ENCODE results near the gene CCNG2.

The CCNG2 gene

DNA sequence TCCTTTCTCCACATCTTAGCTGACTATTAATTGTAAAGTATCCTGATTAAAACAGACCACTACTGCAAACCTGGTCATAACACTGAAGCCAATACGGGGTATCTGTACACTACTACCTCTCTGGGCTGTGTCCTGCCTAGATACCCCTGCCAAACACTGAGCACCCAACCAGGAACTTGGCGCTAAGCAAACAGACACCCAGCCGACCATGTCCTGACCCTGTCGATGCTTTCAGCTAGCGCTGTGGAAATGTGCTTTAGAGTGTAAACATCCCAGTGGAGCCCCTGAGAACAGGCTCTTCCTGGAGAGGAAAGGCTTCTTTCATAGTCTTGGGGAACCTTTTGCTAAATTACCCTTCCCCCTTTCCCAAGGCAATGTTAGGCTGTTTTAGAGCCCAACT, 52.9 kb downstream of the CCNG2 start:
- Histone ChIP-seq H3K4me1 (ENCODE audit: control insufficient read depth in 1 of 2, insufficient read depth in 2 of 2, low read length in 2 of 2) (no peaks in the 10 kb centered on the region), H2AFZ (ENCODE audit: insufficient read depth, low read length, poor library complexity) (no peak overlapping the region), H3K79me2 (ENCODE audit: control insufficient read depth, insufficient read depth, low read length, poor library complexity) (no peaks in the 10 kb centered on the region), H2BK120ac (ENCODE audit: insufficient read depth, low read length, poor library complexity) (no peak overlapping the region), H3K4me2 (ENCODE audit: low read length) (no peak overlapping the region), H3K27me3 (ENCODE audit: insufficient read depth, low read length) (no peaks in the 10 kb centered on the region), H2AK5ac (ENCODE audit: low read length) (no peak overlapping the region), H3K4me3 (ENCODE audit: low read depth, low read length) (no peak overlapping the region), H3K14ac (ENCODE audit: low read length) (no peak overlapping the region), H4K91ac (ENCODE audit: low read depth, low read length) (no peak overlapping the region), H3K79me1 (ENCODE audit: low read length) (no peaks in the 10 kb centered on the region), H3K36me3 (ENCODE audit: control insufficient read depth in 1 of 2, insufficient read depth in 2 of 2, low read length in 2 of 2) (no peaks in the 10 kb centered on the region), H3K23ac (ENCODE audit: low read length) (no peak overlapping the region), H3K27ac (ENCODE audit: low read depth, low read length) (no peak overlapping the region), H3K9ac (ENCODE audit: low read length) (no peak overlapping the region), H2BK12ac (ENCODE audit: low read length) (no peak overlapping the region), H4K12ac (ENCODE audit: low read depth, low read length) (no peak overlapping the region), H3K18ac (ENCODE audit: low read length) (no peak overlapping the region), H4K8ac (ENCODE audit: low read depth, low read length) (no peak overlapping the region), H3K4ac (ENCODE audit: low read depth, low read length) (no peak overlapping the region), H2BK5ac (ENCODE audit: low read depth, low read length, poor library complexity) (no peak overlapping the region), H3K9me3 (ENCODE audit: insufficient read depth, low read depth, low read length) (no peaks in the 10 kb centered on the region)
- no CpG with 5 or more reads among the region's 5 CpGs for WGBS (ENCODE audit: extremely low coverage, insufficient coverage, insufficient read length)
- no peak for DNase-seq

DNA sequence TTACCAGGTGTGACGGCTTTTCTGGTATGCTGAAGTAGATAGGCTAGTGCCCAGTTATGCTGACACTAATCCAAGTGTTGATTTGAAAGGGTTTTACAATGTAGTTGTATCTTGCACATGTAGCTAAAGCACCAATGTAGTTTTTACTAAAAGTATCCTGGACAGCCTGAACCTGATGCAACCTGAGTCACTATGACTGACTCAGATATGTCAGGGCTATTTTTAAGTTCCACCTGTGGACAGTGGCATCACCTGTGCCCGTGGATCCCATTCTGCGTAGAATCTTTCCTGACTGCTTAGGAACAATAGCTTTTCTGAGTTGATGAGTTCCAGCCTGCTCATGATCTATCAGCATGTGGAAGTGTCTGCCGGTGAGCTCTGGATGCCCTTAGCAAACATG, 58.1 kb downstream of the CCNG2 start:
- Histone ChIP-seq H3K14ac (ENCODE audit: low read length) (no peak overlapping the region), H3K4me3 (ENCODE audit: low read depth, low read length) (no peak overlapping the region), H3K36me3 (ENCODE audit: control insufficient read depth in 1 of 2, insufficient read depth in 2 of 2, low read length in 2 of 2) (no peaks in the 10 kb centered on the region), H3K79me2 (ENCODE audit: control insufficient read depth, insufficient read depth, low read length, poor library complexity) (no peaks in the 10 kb centered on the region), H2BK5ac (ENCODE audit: low read depth, low read length, poor library complexity) (no peak overlapping the region), H4K91ac (ENCODE audit: low read depth, low read length) (no peak overlapping the region), H3K9me3 (ENCODE audit: insufficient read depth, low read depth, low read length) (peaks cover 2% of the 10 kb centered on the region), H3K27me3 (ENCODE audit: insufficient read depth, low read length) (no peaks in the 10 kb centered on the region), H3K9ac (ENCODE audit: low read length) (no peak overlapping the region), H3K4ac (ENCODE audit: low read depth, low read length) (no peak overlapping the region), H3K18ac (ENCODE audit: low read length) (no peak overlapping the region), H4K8ac (ENCODE audit: low read depth, low read length) (no peak overlapping the region), H3K4me2 (ENCODE audit: low read length) (no peak overlapping the region), H2AFZ (ENCODE audit: insufficient read depth, low read length, poor library complexity) (no peak overlapping the region), H3K4me1 (ENCODE audit: control insufficient read depth in 1 of 2, insufficient read depth in 2 of 2, low read length in 2 of 2) (no peaks in the 10 kb centered on the region), H2AK5ac (ENCODE audit: low read length) (no peak overlapping the region), H3K23ac (ENCODE audit: low read length) (no peak overlapping the region), H4K12ac (ENCODE audit: low read depth, low read length) (no peak overlapping the region), H2BK12ac (ENCODE audit: low read length) (no peak overlapping the region), H3K27ac (ENCODE audit: low read depth, low read length) (no peak overlapping the region), H2BK120ac (ENCODE audit: insufficient read depth, low read length, poor library complexity) (no peak overlapping the region), H3K79me1 (ENCODE audit: low read length) (no peaks in the 10 kb centered on the region)
- DNase-seq: no peak
- WGBS (ENCODE audit: extremely low coverage, insufficient coverage, insufficient read length): no CpG with 5 or more reads among the region's 4 CpGs

DNA sequence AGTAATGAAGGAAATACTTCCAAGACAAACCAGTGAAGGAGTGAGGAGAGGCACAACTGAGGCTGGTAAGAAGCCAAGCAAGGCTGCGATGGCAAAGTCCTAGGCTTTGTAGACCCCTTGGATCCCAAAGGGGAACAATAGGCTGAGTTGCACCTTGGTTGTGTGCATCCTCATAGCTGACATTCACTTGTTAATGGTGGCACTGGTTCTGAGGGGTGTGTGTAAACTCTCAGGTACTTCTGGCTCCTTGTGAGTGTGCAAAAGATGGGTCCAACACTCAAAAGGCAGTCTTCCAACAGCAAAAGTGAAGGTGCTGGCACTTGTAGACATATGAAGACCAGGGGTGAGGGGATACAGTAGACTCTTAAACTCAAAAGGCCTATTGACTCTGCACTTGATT, 60.5 kb downstream of the CCNG2 start:
- H3K9ac ChIP-seq (ENCODE audit: low read length): no peak overlapping the region
- H3K9me3 ChIP-seq (ENCODE audit: insufficient read depth, low read depth, low read length): peaks cover 2% of the 10 kb centered on the region
- no peak overlapping the region for H3K18ac ChIP-seq (ENCODE audit: low read length)
- H3K79me1 ChIP-seq (ENCODE audit: low read length): no peaks in the 10 kb centered on the region
- no peaks in the 10 kb centered on the region for H3K79me2 ChIP-seq (ENCODE audit: control insufficient read depth, insufficient read depth, low read length, poor library complexity)
- no peaks in the 10 kb centered on the region for H3K4me1 ChIP-seq (ENCODE audit: control insufficient read depth in 1 of 2, insufficient read depth in 2 of 2, low read length in 2 of 2)
- WGBS (ENCODE audit: extremely low coverage, insufficient coverage, insufficient read length): no CpG with 5 or more reads among the region's 1 CpG
- no peak overlapping the region for H2AFZ ChIP-seq (ENCODE audit: insufficient read depth, low read length, poor library complexity)
- no peak overlapping the region for H3K23ac ChIP-seq (ENCODE audit: low read length)
- no peak overlapping the region for H3K14ac ChIP-seq (ENCODE audit: low read length)
- no peak for DNase-seq
- no peak overlapping the region for H3K4me2 ChIP-seq (ENCODE audit: low read length)
- no peak overlapping the region for H4K91ac ChIP-seq (ENCODE audit: low read depth, low read length)
- no peaks in the 10 kb centered on the region for H3K36me3 ChIP-seq (ENCODE audit: control insufficient read depth in 1 of 2, insufficient read depth in 2 of 2, low read length in 2 of 2)
- no peak overlapping the region for H3K4ac ChIP-seq (ENCODE audit: low read depth, low read length)
- no peak overlapping the region for H2BK120ac ChIP-seq (ENCODE audit: insufficient read depth, low read length, poor library complexity)
- no peak overlapping the region for H3K4me3 ChIP-seq (ENCODE audit: low read depth, low read length)
- H4K12ac ChIP-seq (ENCODE audit: low read depth, low read length): no peak overlapping the region
- H4K8ac ChIP-seq (ENCODE audit: low read depth, low read length): no peak overlapping the region
- no peak overlapping the region for H2AK5ac ChIP-seq (ENCODE audit: low read length)
- no peak overlapping the region for H3K27ac ChIP-seq (ENCODE audit: low read depth, low read length)
- no peak overlapping the region for H2BK12ac ChIP-seq (ENCODE audit: low read length)
- H3K27me3 ChIP-seq (ENCODE audit: insufficient read depth, low read length): no peaks in the 10 kb centered on the region
- no peak overlapping the region for H2BK5ac ChIP-seq (ENCODE audit: low read depth, low read length, poor library complexity)

- no peaks in the 10 kb centered on the region for H3K79me1 ChIP-seq (ENCODE audit: low read length)
- H4K12ac ChIP-seq (ENCODE audit: low read depth, low read length): no peak overlapping the region
- H3K4me2 ChIP-seq (ENCODE audit: low read length): no peak overlapping the region
- no peak overlapping the region for H3K27ac ChIP-seq (ENCODE audit: low read depth, low read length)
- H2AK5ac ChIP-seq (ENCODE audit: low read length): no peak overlapping the region
- no peak for DNase-seq
- no peak overlapping the region for H4K91ac ChIP-seq (ENCODE audit: low read depth, low read length)
- peaks cover 2% of the 10 kb centered on the region for H3K9me3 ChIP-seq (ENCODE audit: insufficient read depth, low read depth, low read length)
- no peak overlapping the region for H3K14ac ChIP-seq (ENCODE audit: low read length)
- no peak overlapping the region for H3K23ac ChIP-seq (ENCODE audit: low read length)
- H2AFZ ChIP-seq (ENCODE audit: insufficient read depth, low read length, poor library complexity): no peak overlapping the region
- H3K79me2 ChIP-seq (ENCODE audit: control insufficient read depth, insufficient read depth, low read length, poor library complexity): no peaks in the 10 kb centered on the region
- no peak overlapping the region for H3K18ac ChIP-seq (ENCODE audit: low read length)
- H3K4ac ChIP-seq (ENCODE audit: low read depth, low read length): no peak overlapping the region
- no peaks in the 10 kb centered on the region for H3K4me1 ChIP-seq (ENCODE audit: control insufficient read depth in 1 of 2, insufficient read depth in 2 of 2, low read length in 2 of 2)
- H3K36me3 ChIP-seq (ENCODE audit: control insufficient read depth in 1 of 2, insufficient read depth in 2 of 2, low read length in 2 of 2): no peaks in the 10 kb centered on the region
- no peak overlapping the region for H4K8ac ChIP-seq (ENCODE audit: low read depth, low read length)
- WGBS (ENCODE audit: extremely low coverage, insufficient coverage, insufficient read length): no CpG with 5 or more reads among the region's 2 CpGs
- H3K27me3 ChIP-seq (ENCODE audit: insufficient read depth, low read length): no peaks in the 10 kb centered on the region
- H2BK12ac ChIP-seq (ENCODE audit: low read length): no peak overlapping the region
- no peak overlapping the region for H2BK5ac ChIP-seq (ENCODE audit: low read depth, low read length, poor library complexity)
- H3K4me3 ChIP-seq (ENCODE audit: low read depth, low read length): no peak overlapping the region
- H3K9ac ChIP-seq (ENCODE audit: low read length): no peak overlapping the region
- H2BK120ac ChIP-seq (ENCODE audit: insufficient read depth, low read length, poor library complexity): no peak overlapping the region
Measured at GRCh38 chr4:77219266-77219665, 62.3 kb downstream of the CCNG2 start.
